KMS-11 (cell line): ENCODE data around the gene CD3E.

Experiments
- H2AFZ ChIP-seq: fragments of 200-600 bp; sonication (generic); 2 replicates; pipeline ENCODE4 v1.6.1; 2016; ENCODE audit warnings: antibody characterized with exemption, mixed run types, low read depth
- H3K27ac ChIP-seq: fragments of 200-600 bp; sonication (generic); 2 replicates; pipeline ENCODE4 v1.6.1; 2016; ENCODE audit warnings: mild to moderate bottlenecking, mixed run types
- H3K27me3 ChIP-seq: fragments of 200-600 bp; sonication (generic); 2 replicates; pipeline ENCODE4 v1.6.1; 2017; ENCODE audit warnings: mild to moderate bottlenecking, low read depth, mixed run types, moderate library complexity; ENCODE audit not compliant: insufficient read depth
- H3K36me3 ChIP-seq: fragments of 200-600 bp; sonication (generic); 2 replicates; pipeline ENCODE4 v1.6.1; 2017; ENCODE audit warnings: mild to moderate bottlenecking, mixed run types; ENCODE audit not compliant: insufficient read depth
- H3K4me1 ChIP-seq: fragments of 200-600 bp; sonication (generic); 2 replicates; pipeline ENCODE4 v1.6.1; 2016; ENCODE audit warnings: mild to moderate bottlenecking, low read depth, mixed run types; ENCODE audit not compliant: poor library complexity, severe bottlenecking
- H3K4me2 ChIP-seq: fragments of 200-600 bp; sonication (generic); 2 replicates; pipeline ENCODE4 v1.7.0; 2016; ENCODE audit warnings: mild to moderate bottlenecking, mixed run types
- H3K4me3 ChIP-seq: fragments of 200-600 bp; sonication (generic); IDR thresholded peaks from 2 replicates; pipeline ENCODE4 v1.6.1; 2017; ENCODE audit warnings: low read depth, low read length, mixed read lengths; ENCODE audit not compliant: insufficient read depth
- H3K79me2 ChIP-seq: fragments of 200-600 bp; sonication (generic); 2 replicates; pipeline ENCODE4 v1.6.1; 2016; ENCODE audit warnings: low read depth, mixed run types; ENCODE audit not compliant: insufficient read depth
- H3K9ac ChIP-seq: fragments of 200-600 bp; sonication (generic); 2 replicates; pipeline ENCODE4 v1.6.1; 2016; ENCODE audit warnings: mild to moderate bottlenecking, mixed run types
- H4K20me1 ChIP-seq: fragments of 200-600 bp; sonication (generic); 2 replicates; pipeline ENCODE4 v1.6.1; 2016; ENCODE audit warnings: mild to moderate bottlenecking, mixed run types; ENCODE audit not compliant: insufficient read depth
- CTCF ChIP-seq: fragments of 200-600 bp; sonication (generic); conservative IDR thresholded peaks from 2 replicates; pipeline ENCODE4 v1.6.1; 2017; ENCODE audit warnings: low read depth, mild to moderate bottlenecking, antibody characterized with exemption, low read length, moderate library complexity, mixed read lengths

CD3E gene

GRCh38 chr11:118312328-118312727 is 7.8 kb downstream of the CD3E start:
- no peak overlapping the region for H3K27ac ChIP-seq
- no peak overlapping the region for H3K4me2 ChIP-seq
- no peaks in the 10 kb centered on the region for H4K20me1 ChIP-seq
- no peaks in the 10 kb centered on the region for H3K79me2 ChIP-seq
- H3K4me3 ChIP-seq = no peak overlapping the region
- no peak for TF ChIP-seq CTCF
- no peaks in the 10 kb centered on the region for H3K27me3 ChIP-seq
- peaks cover 15% of the 10 kb centered on the region for H3K4me1 ChIP-seq
- H3K36me3 ChIP-seq = no peaks in the 10 kb centered on the region
- no peak overlapping the region for H3K9ac ChIP-seq
- H2AFZ ChIP-seq = no peak overlapping the region

- no peaks in the 10 kb centered on the region for H4K20me1 ChIP-seq
- H3K4me2 ChIP-seq = no peak overlapping the region
- TF ChIP-seq CTCF = no peak
- no peak overlapping the region for H3K4me3 ChIP-seq
- no peaks in the 10 kb centered on the region for H3K36me3 ChIP-seq
- no peaks in the 10 kb centered on the region for H3K27me3 ChIP-seq
- no peak overlapping the region for H3K9ac ChIP-seq
- no peak overlapping the region for H2AFZ ChIP-seq
- no peaks in the 10 kb centered on the region for H3K79me2 ChIP-seq
- peaks cover 18% of the 10 kb centered on the region for H3K4me1 ChIP-seq
- no peak overlapping the region for H3K27ac ChIP-seq
Observed at GRCh38 chr11:118313242-118313641, 8.7 kb downstream of the CD3E start.

GRCh38 chr11:118314988-118315411 is 10.5 kb downstream of the CD3E start:
- Histone ChIP-seq H3K79me2 (no peaks in the 10 kb centered on the region), H3K4me3 (no peak overlapping the region), H3K9ac (no peak overlapping the region), H3K27ac (no peak overlapping the region), H4K20me1 (no peaks in the 10 kb centered on the region), H3K36me3 (no peaks in the 10 kb centered on the region), H3K4me2 (no peak overlapping the region), H3K27me3 (no peaks in the 10 kb centered on the region), H2AFZ (no peak overlapping the region), H3K4me1 (peaks cover 18% of the 10 kb centered on the region)
- no peak for TF ChIP-seq CTCF

GRCh38 chr11:118318124-118318523 is 13.6 kb downstream of the CD3E start:
- Histone ChIP-seq H3K36me3 (no peaks in the 10 kb centered on the region), H3K27ac (no peak overlapping the region), H3K79me2 (no peaks in the 10 kb centered on the region), H3K4me3 (no peak overlapping the region), H3K4me2 (no peak overlapping the region), H4K20me1 (no peaks in the 10 kb centered on the region), H3K27me3 (no peaks in the 10 kb centered on the region), H2AFZ (no peak overlapping the region), H3K9ac (no peak overlapping the region), H3K4me1 (peaks cover 18% of the 10 kb centered on the region)
- TF ChIP-seq CTCF = no peak
